NCI-H510A treated with DMSO at 0.1 percent for 48 hours (cell line): ENCODE data around the gene RHEX.
"Not testable (repeated sequence)": the region's sequence is repeated elsewhere in the genome, so short reads cannot be mapped to it uniquely, and the experiment has no call there.

Experiments
- DNase-seq: peaks from one replicate; lab custom pipeline; 2025; lab: John Stamatoyannopoulos, UW

RHEX gene

DNA sequence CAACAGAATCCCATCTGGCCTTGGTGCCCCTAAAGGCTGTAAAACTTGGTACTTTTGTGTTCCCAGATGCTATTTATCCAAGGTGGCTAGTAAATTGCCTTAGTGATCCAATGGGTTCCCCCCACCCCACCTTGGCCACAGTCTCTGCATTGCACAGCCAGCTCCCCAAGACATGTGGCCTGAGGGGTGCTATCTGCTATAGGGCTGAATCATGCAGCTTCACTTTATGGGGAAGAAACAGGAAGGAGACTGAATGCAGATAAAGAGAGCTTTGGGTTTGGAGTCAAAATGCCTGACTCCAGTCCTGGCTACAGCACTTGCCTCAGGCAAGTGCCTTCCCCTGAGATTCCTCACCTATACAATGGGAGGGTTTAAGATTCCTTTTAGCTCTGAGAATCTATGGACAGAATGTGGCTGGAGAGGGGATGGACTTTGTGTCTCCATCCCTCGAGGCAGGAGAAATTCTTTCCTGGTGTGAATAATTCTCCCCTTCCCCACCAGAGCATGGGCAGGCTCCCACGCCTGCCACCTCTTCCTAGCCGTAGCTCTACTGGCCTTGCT lies 6.5 kb downstream of the RHEX start:
- no peak for DNase-seq

- DNase-seq = no peak
Measured at GRCh38 chr1:206060844-206061243, 7.9 kb downstream of the RHEX start.

- no peak for DNase-seq
Measured at GRCh38 chr1:206062464-206062863, 9.5 kb downstream of the RHEX start.

- not testable (repeated sequence) for DNase-seq
Measured at GRCh38 chr1:206064001-206064400, 11.0 kb downstream of the RHEX start.

DNA sequence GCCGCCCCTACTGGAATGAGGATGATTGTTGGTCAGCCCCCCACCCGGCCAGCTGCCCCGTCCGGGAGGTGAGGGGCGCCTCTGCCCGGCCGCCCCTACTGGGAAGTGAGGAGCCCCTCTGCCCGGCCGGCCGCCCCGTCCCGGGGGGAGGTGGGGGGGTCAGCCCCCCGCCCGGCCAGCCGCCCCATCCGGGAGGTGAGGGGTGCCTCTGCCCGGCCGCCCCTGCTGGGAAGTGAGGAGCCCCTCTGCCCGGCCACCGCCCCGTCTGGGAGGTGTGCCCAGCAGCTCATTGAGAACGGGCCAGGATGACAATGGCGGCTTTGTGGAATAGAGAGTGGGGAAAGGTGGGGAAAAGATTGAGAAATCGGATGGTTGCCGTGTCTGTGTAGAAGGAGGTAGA lies 11.5 kb downstream of the RHEX start:
- not testable (repeated sequence) for DNase-seq

- DNase-seq = no peak
Measured at GRCh38 chr1:206065547-206066145, 12.7 kb downstream of the RHEX start.

DNA sequence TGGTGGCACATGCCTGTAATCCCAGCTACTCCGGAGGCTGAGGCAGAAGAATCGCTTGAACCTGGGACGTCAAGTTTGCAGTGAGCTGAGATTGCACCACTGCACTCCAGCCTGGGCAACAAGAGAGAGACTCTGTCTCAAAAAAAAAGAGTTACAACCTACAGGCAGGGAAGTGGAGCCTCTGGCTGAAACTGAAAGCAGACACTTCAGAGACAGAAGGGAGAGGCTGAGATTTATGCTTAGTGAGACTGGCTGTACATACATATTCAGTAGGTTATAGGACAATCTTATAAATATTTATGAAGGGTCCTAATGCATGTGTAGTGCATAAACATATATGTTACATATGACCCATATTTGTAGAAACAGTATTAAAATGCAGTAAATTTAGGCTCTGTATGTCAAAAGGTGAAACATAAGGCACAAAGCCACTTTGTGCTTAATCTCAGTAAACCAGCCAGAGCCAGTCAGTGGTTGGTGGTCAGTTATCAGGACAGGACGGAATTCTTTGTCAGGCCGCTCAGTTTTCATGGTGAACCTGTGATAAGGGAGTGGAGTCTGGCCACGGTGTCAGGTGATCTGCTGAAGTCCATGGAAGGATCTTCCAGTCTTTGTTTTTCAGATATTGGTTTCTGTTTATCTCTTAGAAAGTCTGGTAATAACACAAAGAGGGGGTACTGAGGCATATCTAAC lies 13.7 kb downstream of the RHEX start:
- DNase-seq = no peak

- no peak for DNase-seq
Measured at GRCh38 chr1:206067486-206068227, 14.7 kb downstream of the RHEX start.

DNA sequence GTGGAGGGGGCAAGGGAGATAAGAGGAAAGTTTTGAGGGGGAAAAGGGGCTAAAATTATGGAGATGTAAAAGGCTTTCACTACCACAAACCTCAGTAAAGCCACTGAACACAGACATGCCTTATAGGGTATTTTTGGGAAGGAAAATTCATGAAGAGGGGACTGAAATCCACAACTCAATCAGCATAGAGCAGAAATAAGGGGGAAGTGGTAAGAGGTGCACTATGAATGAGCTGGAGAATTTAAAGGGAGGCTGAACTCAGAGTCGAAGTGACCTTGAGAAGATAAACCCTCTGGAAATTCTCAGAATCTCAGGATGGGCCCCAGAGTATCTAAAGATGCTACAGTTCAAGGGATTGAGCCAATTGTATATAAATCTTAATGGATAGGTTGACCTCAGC lies 15.3 kb downstream of the RHEX start:
- no peak for DNase-seq

GRCh38 chr1:206070627-206071304 lies 17.8 kb downstream of the RHEX start:
- no peak for DNase-seq

GRCh38 chr1:206074839-206075238 lies 21.9 kb downstream of the RHEX start:
- DNase-seq = no peak

- no peak for DNase-seq
Measured at GRCh38 chr1:206075786-206076755, 23.1 kb downstream of the RHEX start.

DNA sequence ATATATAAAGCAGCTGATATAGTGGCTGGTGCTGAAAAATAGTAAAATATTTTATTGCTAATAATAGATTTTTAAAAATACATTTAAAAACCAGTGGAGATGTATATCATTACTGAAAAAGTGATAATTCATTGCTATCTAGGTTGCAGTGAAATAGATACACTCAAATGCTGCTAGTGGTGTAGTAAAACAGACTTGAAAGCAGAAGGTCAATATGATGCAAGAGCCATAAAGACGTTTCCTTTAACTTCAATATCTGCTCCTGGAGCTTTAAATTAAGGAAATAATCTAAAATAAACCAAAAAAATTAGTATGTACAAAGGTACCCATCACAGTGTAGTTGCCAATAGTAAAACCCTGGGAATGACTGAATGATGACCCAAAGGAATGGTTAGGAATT lies 26.2 kb downstream of the RHEX start:
- DNase-seq = no peak

DNA sequence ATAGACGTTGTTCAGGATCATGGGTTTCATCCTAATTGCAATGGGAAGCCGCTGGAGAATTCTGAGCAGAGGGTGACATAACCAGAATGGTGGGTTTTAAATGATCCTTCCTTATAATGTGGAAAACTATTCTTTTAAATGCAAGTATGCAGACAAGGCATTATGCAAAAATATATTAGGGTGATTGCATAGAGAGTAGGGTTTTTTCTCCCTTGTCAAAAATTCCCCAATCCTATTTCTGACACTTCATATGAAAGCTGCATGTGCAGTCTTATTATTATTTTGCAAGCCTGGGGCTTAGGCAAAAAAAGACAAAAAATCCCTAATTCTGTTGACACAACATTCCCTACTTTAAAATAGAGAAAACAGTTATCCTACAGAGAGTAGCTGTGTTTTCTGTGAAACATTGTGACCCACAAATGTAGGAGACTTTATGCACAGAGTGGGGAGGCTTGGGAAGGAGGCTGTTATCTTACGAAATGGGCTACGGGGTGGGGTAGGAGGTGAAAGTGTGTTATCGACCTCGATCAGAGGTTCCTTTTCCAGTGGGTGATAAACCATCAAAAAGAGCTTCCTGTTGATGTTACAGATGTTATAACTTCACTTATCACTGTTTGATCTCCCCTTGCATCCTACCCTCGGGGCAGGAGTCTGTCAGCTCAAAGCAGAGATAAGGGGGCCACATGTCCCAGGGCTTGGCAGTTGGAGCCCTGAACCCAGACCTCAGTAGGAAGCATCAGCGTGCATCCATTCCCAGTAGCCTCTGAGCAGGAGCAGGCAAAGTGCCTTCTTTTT lies 27.2 kb downstream of the RHEX start:
- DNase-seq = no peak

- no peak for DNase-seq
Measured at GRCh38 chr1:206081856-206082255, 28.9 kb downstream of the RHEX start.

GRCh38 chr1:206082831-206083695 lies 30.1 kb downstream of the RHEX start:
- DNase-seq = no peak

DNA sequence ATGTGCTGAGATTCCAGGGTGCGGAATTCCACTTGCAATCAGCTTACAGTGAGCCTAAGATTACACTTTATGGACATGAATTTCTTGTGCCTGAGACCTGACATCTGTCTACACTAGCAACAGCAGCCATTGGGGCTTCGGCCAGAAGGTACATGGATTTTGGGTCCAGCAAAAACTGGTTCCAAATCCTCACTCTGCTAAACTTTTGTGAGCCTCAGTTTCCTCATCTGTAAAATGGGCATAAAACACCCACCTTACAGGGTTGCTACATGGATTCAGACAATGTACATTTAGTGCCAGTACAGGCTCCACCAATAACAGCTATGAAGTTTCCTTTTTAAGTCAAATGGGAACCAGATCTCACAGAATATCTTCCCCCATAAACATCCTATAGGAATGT lies 30.8 kb downstream of the RHEX start:
- DNase-seq = no peak

DNA sequence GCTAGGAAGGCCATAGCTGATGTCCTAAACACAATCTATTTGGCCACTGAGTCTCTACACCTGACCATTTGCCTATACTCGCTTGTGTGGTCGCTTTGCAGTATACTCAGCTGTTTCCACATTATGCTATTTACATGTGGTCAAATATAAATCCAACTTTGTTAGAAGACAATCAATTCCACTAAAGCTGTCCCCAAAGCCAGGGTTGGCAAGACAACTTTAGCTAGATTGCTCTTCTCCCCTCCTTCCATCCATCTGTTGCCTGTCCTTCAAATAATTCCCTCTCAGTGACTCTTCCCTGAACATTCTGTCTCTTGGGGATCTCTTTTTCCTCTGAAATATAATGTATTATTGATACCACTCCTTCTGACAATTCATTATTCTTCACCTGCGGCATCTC lies 34.1 kb downstream of the RHEX start:
- DNase-seq = no peak

DNA sequence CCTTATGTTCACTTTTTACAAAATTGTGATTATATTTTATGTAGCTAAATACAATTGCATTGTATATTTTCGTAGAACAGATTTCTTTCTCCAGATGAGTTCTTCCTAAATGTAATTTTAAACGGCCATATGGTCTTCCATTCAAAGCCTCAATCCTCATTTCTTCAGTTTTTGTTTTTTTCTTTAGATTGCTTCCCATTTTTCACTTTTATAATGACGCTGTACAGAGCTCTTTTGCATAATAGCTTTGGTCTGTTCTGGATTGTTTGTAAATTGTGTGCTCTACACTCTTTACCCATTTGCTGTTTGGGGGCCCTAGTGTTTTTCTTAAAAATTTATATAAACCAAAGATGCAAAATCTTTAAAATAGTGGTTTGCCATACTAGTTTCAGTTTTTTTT lies 36.4 kb downstream of the RHEX start:
- no peak for DNase-seq
